Stimulated activated CD8-positive, alpha-beta memory T cell treated with anti-CD3 and anti-CD28 coated beads, Interleukin-4, amount 100 ng/mL, for 24 hours (primary cell): ENCODE data around the gene SAMD10.
"Not testable (repeated sequence)": the region's sequence is repeated elsewhere in the genome, so short reads cannot be mapped to it uniquely, and the experiment has no call there.

Source experiments
- DNase-seq: peaks from one replicate; pipeline ENCODE4 v3.0.0-alpha.2; 2020; ENCODE audit warnings: low read depth

The SAMD10 gene

GRCh38 chr20:63979557-63980316, at the start of gene SAMD10:
Gene SAMD10, minus strand, starts transcription at chr20:63979642. Its CDS starts 175 bp downstream, at chr20:63979467.
- DNase-seq, result peak; percentile 86

- no peak for DNase-seq
Observed at GRCh38 chr20:64027981-64028685, 48.7 kb upstream of the SAMD10 start.

DNA sequence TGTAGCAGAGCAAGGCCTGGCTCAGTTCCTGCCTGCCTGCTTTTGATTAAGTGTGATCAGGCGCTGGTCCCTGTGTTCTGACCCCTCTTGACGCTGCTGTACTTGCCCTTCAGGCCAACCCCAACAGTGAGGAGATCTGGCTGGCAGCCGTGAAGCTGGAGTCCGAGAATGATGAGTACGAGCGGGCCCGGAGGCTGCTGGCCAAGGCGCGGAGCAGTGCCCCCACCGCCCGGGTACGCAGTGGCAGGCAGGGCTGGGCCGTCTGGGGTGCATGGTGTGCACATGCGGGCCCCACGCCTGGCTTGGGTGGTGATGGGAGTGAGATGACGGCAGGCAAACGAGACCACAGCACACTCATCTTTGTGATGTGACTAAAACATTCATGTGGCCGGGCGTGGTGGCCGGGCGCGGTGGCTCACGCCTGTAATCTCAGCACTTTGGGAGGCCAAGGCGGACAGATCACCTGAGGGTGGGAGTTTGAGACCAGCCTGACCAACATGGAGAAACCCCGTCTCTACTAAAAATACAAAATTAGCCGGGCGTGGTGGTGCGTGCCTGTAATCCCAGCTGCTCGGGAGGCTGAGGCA, 46.5 kb upstream of the SAMD10 start:
- no peak for DNase-seq

GRCh38 chr20:64025101-64025825, 45.8 kb upstream of the SAMD10 start:
- no peak for DNase-seq

DNA sequence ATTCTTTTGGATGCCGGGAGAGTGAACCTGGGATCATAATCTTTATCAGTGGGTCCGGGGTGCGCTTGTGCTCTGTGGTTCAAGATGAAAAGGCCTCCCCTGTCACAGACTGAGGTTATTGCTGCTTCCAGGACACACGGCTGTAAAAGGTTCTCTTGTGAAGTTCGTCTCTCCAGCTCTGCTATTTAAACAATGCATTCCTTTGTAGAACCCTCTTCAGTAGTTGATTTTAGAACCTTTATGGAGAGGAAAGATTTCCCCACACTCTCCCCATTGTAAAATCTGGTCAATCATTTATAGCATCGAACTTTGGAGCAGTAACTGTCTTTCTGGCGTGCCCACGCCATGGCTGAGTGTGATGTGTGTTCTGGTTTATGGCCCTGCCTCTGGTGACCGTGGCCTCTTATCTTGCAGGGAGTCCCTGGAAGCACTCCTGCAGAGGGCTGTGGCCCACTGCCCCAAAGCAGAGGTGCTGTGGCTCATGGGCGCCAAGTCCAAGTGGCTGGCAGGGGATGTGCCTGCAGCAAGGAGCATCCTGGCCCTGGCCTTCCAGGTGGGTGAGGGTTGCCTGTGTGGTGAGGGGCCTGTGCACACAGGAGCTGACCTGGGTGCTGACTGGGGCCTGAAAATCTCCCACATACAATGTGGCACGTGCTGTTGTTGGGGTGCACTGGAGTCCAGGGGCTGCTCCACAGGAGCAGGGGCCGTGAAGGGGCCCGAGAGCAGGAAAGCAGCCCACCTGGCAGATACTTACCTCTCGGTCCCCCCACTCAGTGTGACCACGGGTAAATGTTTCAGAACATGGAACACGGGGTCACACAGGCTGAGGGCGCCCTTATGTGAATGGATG, 44.9 kb upstream of the SAMD10 start:
- DNase-seq, result no peak

DNA sequence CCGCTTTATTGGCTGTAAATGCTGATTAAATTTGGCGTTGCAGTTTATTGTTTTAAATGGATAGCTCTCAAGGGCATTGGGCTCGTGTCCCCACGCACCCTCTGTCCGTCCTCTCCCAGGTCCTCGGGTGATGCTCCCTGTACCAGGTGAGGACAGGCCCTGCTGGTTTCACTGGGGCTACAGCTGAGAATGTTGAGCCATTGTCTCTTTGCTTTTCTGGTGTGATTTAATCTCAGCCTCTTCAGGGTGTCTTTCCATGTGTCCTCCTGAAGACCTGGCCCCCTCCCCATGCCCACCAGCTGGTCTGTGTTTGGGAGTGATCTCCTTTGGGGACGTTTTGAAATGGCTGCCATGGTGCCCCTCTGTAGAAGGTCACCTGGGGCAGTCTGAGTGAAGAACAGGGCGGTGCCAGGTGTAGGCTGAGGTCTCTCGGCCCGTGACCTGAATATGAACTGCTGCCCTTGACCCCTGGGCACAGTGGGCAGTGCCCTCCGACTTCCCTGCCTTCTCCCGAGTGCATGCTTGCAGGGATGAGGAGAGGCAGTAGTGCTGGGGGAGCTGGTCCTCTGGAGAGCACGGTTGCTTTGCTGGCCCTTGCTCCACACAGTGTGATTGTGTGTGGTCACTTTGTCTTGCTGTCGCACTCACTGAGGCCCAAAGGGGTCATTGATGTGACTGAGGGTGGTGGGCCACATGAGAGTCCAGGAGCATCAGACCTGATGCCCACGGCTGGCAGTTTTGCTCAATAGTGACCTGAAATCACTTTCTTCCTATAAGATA, 44.1 kb upstream of the SAMD10 start:
- no peak for DNase-seq

DNA sequence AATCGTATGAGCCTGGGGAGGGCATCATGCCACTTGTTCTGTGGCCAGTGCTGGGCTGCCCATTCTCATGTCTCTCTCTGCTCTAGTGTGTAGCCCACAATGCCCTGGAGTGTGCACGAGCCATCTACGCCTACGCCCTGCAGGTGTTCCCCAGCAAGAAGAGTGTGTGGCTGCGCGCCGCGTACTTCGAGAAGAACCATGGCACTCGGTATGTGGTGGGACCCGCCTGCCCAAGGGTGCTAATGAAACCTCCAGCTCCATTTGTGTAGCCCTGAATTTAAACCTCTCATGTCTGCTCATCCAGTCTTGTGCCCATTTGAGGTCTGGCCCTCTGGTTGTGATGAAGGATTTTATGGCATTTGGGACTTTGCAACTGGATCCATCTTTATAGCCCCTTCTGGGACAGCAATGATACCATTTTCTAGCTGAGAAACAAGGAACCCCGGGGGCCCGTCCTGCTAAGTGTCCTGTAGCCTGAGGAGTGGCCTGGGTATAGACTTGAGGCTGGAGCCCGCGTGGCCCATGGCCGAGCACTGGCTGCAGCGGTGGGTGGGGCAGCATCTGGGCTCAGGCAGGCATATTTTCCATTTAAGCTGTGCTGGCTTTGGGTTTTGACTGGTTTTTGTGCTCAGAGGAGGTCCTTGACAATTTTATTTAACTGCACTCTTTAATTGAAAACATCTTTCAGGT, 43.4 kb upstream of the SAMD10 start:
- no peak for DNase-seq

DNA sequence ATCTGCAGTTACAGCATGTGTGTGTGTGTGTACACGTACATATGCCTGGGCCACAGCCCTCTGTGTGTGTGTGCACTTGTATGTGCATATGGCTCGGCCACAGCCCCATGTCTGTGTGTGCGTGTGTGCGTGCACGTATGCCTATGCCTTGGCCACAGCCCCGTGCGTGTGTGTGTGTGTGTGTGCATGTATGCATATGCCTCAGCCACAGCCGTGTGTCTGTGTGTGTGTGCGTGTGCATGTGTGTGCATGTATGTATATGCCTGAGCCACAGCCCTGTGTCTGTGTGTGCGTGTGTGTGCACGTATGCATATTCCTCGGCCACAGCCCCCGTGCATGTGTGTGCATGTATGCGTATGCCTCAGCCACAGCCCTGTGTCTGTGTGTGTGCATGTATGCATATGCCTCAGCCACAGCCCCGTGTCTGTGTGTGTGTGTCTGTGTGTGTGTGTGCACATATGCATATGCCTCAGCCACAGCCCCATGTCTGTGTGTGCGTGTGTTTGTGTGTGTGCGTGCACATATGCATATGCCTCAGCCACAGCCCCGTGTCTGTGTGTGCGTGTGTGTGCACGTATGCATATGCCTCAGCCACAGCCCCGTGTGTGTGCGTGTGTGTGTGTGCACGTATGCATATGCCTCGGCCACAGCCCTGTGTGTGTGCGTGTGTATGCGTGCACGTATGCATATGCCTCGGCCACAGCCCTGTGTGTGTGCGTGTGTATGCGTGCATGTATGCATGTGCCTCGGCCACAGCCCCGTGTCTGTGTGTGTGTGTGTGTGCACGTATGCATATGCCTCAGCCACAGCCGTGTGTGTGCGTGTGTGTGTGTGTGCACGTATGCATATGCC, 41.9 kb upstream of the SAMD10 start:
- DNase-seq, result no peak

GRCh38 chr20:64015635-64016034, 36.2 kb upstream of the SAMD10 start:
- DNase-seq, result no peak

- DNase-seq, result not testable (repeated sequence)
Observed at GRCh38 chr20:64012385-64013154, 33.1 kb upstream of the SAMD10 start.

DNA sequence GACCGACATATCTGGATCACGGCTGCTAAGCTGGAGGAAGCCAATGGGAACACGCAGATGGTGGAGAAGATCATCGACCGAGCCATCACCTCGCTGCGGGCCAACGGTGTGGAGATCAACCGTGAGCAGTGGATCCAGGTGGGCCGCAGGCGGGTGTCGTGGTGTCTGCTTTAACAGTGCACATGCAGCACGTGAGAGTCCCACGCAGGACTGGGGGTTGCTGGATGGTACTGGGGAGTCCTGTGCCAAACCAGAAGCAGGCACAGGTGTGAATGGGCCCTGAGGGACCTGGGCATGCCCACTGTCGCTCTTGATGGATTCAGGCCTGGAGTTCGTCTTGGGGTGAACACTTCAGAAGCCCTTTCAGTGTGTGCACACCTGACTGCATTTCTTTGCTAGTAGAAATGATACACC, 31.9 kb upstream of the SAMD10 start:
- no peak for DNase-seq

- DNase-seq, result no peak
Observed at GRCh38 chr20:64010711-64011237, 31.3 kb upstream of the SAMD10 start.

DNA sequence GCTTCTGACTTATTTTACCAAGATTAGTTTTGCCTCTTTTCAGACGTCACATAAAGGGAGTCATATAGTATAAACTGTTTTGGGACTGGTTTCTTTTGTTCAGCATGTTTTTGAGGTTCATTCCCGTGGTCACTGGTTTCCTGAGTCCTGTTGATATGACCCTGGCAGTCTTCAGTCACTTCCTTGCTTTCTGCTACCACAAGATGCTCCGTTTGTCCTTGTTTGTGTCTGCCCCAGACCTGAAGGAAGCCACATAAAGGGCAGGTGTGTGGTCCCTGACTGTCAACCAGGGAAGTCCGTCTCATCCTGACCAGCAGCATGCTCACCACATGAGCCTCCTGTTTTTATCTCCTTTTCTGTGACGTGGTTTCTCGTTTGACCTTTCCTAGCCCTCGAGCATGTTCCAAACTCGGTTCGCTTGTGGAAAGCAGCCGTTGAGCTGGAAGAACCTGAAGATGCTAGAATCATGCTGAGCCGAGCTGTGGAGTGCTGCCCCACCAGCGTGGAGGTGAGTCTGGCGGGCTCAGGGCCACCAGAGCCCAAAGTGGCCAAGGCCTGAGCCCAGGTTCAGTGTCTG, 30.5 kb upstream of the SAMD10 start:
- DNase-seq, result no peak

DNA sequence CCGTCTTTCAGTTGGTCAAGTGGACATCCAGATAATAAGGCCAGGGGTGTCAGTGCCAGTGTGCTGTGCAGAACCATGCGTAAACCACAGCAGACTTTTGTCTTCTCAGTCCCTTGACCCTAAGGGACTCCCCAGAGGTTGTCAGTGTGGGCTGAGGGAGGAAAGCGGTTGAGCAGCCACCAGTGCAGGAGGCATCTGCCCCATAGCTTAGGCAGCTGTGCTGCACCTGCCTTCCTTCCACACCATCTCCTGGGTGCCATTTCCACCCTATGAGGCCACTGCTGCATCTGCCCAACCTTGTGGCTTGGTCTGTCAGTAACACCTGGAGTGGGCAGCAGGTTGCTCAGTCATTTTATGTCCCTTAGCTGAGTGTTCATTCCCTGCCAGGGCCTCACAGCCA, 27.5 kb upstream of the SAMD10 start:
- no peak for DNase-seq

DNA sequence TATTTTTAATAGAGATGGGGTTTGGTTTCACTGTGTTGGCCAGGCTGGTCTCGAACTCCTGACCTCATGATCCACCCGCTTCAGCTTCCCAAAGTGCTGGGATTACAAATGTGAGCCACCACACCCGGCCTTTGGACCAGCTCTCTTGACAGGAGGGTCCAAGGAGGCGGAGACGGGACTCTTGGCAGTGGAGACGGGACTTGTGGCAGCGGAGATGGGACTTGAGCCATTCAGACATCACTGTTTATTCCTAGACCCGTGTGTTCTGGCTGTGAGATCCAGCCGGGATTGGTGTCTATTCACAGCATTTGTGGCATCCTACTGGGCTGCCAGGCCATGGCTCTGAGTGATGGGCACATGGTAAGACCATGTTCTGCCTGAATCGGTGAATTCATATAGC, 27.0 kb upstream of the SAMD10 start:
- no peak for DNase-seq

DNA sequence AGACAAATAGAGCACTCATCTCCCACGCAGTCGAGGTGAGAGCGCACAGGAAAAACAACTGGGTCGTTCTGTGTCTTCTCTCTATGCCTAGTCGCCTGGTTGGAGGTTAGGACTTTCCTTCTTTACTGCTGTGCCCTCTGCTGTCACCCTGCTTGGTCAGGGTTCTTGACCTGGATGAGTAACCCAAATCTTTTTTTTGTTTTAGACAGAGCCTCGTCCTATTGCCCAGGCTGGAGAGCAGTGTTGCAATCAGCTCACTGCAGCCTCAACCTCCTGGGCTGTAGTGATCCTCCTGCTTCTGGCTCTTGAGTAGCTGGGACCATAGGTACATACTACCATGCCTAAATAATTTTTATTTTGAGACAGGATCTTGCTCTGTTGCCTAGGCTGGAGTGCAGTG, 26.0 kb upstream of the SAMD10 start:
- no peak for DNase-seq

DNA sequence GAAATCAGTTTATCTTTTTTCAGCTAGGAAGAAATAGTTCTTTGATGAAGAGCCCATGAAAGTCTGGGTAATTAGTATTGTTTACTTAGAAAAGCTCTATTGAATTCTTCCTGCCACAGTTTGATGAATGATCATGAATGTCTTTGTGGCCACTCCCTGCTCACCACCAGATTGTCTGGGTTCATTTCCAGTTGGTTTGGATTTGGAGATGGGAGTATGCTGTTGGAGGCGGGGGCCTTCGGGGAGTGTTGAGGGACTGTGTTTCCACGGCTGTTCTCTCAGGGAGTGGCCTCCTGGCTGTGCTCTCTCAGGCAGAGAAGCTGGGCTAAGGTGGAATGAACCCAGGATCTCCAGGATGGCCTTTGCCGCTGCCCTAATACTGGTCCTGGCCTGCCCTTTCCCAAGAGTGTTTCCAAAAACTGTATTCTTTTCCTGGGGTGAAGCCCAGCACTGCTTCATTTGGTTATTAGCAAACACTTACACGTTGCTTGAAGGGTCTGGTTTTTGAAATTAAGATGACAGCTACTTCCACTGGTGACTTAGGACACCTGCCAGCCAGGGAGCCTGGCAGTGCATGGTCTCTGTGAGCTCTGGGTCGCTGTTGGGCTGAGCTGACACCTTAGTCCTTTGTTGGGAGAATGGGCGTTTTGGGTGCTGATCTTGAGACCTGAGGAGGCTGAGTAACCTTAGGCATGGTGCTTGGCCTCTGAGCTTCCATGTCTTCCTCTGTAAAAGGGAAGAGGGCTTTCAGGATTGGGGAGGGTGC, 24.7 kb upstream of the SAMD10 start:
- DNase-seq, result no peak
